Kidney glomerular epithelial cell (primary cell): ENCODE measurements around the gene AADACL4.

Source experiments
- DNase-seq: peaks from one replicate; lab custom pipeline; 2025; lab: John Stamatoyannopoulos, UW

AADACL4 gene

GRCh38 chr1:12643785-12644184, at the start of gene AADACL4:
Gene AADACL4, plus strand, starts transcription at chr1:12644085. Its CDS starts 462 bp downstream, at chr1:12644547.
- no peak for DNase-seq

GRCh38 chr1:12594490-12594889, 49.4 kb upstream of the AADACL4 start:
- no peak for DNase-seq

GRCh38 chr1:12594966-12595756, 48.7 kb upstream of the AADACL4 start:
- DNase-seq, result peak; percentile 28

- DNase-seq, result no peak
These were observed 48.2 kb upstream of the AADACL4 start for GRCh38 chr1:12595757-12596006.

GRCh38 chr1:12596007-12596821, 47.7 kb upstream of the AADACL4 start:
- peak; percentile 75 for DNase-seq

- no peak for DNase-seq
These were observed 46.1 kb upstream of the AADACL4 start for GRCh38 chr1:12597792-12598191.

- no peak for DNase-seq
These were observed 44.9 kb upstream of the AADACL4 start for GRCh38 chr1:12598974-12599373.

- DNase-seq, result no peak
These were observed 44.2 kb upstream of the AADACL4 start for GRCh38 chr1:12599657-12600056.

GRCh38 chr1:12600335-12600734, 43.5 kb upstream of the AADACL4 start:
- no peak for DNase-seq

- DNase-seq, result peak; percentile 31
These were observed 42.8 kb upstream of the AADACL4 start for GRCh38 chr1:12600880-12601633.

GRCh38 chr1:12601700-12602658, 41.9 kb upstream of the AADACL4 start:
- DNase-seq, result peak; percentile 55

GRCh38 chr1:12602659-12603024, 41.2 kb upstream of the AADACL4 start:
- no peak for DNase-seq

- no peak for DNase-seq
These were observed 40.7 kb upstream of the AADACL4 start for GRCh38 chr1:12603224-12603623.

GRCh38 chr1:12604114-12604874, 39.6 kb upstream of the AADACL4 start:
- peak; percentile 93 for DNase-seq

GRCh38 chr1:12604986-12605385, 38.9 kb upstream of the AADACL4 start:
- no peak for DNase-seq

GRCh38 chr1:12607263-12607662, 36.6 kb upstream of the AADACL4 start:
- DNase-seq, result no peak

- DNase-seq, result no peak
These were observed 35.5 kb upstream of the AADACL4 start for GRCh38 chr1:12608311-12608957.

- DNase-seq, result no peak
These were observed 34.3 kb upstream of the AADACL4 start for GRCh38 chr1:12609469-12610003.

GRCh38 chr1:12610305-12610935, 33.5 kb upstream of the AADACL4 start:
- no peak for DNase-seq

GRCh38 chr1:12610941-12611340, 32.9 kb upstream of the AADACL4 start:
- no peak for DNase-seq
